Endothelial cell of umbilical vein (primary cell): ENCODE measurements around the gene KIFAP3. TPM values are rescaled to one million over a fixed set of nuclear protein-coding genes. Genes with fewer than 3 reads are reported as not detected.

Experiments
- BruUV-seq: library from RNA; stranded (reverse); fragments of 400-500 nt; replicated peaks from 2 replicates; lab custom pipeline; 2021; lab: Mats Ljungman, UMichigan
- CTCF ChIA-PET: fragments of 300-600, 350-600 bp; sonication (Branson Sonifier 250); formaldehyde crosslinking; loops from one replicate; lab custom pipeline; 2021; ENCODE audit warnings: antibody characterized with exemption, inconsistent platforms; lab: Charles Lee
- POLR2A ChIA-PET: fragments of 300-600, 350-600 bp; sonication (Branson Sonifier 250); formaldehyde crosslinking; loops from one replicate; lab custom pipeline; 2021; ENCODE audit warnings: antibody characterized with exemption, inconsistent platforms; lab: Charles Lee
- DNase-seq: peaks from one replicate; pipeline ENCODE4 v3.0.0-alpha.2; 2011; ENCODE audit warnings: low read depth, low spot score
- FAIRE-seq: peaks from 2 replicates; lab custom pipeline; 2011; peaks lifted over from hg19 to GRCh38; lab: Jason Lieb, UNC
- H2AFZ ChIP-seq: 2 replicates; pipeline ENCODE4 v1.6.0; 2012; ENCODE audit warnings: low read depth, low read length, control low read depth, inconsistent platforms
- H3K27ac ChIP-seq: 2 replicates; pipeline ENCODE4 v1.5.1; 2011; ENCODE audit warnings: low read depth, mild to moderate bottlenecking, control low read depth, low read length, moderate library complexity; ENCODE audit not compliant: insufficient read depth
- H3K27me3 ChIP-seq, 2 experiments: 2 replicates each; pipeline versions ENCODE4 v1.6.0 to v1.6.1; 2011; ENCODE audit warnings: low read length in 2 of 2, mixed read lengths in 1 of 2; ENCODE audit not compliant: control insufficient read depth in 2 of 2, insufficient read depth in 2 of 2
- H3K36me3 ChIP-seq, 2 experiments: 2 replicates in 1 of 2; 3 replicates in 1 of 2; pipeline ENCODE4 v1.5.1; 2011; ENCODE audit warnings: low read length in 2 of 2, mild to moderate bottlenecking in 1 of 2, moderate library complexity in 1 of 2; ENCODE audit not compliant: control insufficient read depth in 2 of 2, insufficient read depth in 2 of 2; ENCODE audit errors: extremely low read depth in 1 of 2
- H3K4me1 ChIP-seq: 3 replicates; pipeline ENCODE4 v1.5.1; 2011; ENCODE audit warnings: mild to moderate bottlenecking, low read length; ENCODE audit not compliant: control insufficient read depth, insufficient read depth; ENCODE audit errors: extremely low read depth
- H3K4me2 ChIP-seq: 2 replicates; pipeline ENCODE4 v1.6.1; 2011; ENCODE audit warnings: low read length, control low read depth, mixed read lengths; ENCODE audit not compliant: insufficient read depth
- H3K4me3 ChIP-seq, 3 experiments: fragments of 200-600 bp in 1 of 3; sonication (generic), shearing (Covaris generic) in 1 of 3; replicated peaks in 1 of 3; 2 replicates each; pipeline ENCODE4 v1.5.1; 2011 to 2016; ENCODE audit warnings: control low read depth in 3 of 3, low read length in 3 of 3, mild to moderate bottlenecking in 2 of 3, inconsistent platforms in 1 of 3, low read depth in 1 of 3, moderate library complexity in 1 of 3; ENCODE audit not compliant: insufficient read depth in 1 of 3
- H3K79me2 ChIP-seq: 2 replicates; pipeline ENCODE4 v1.6.0; 2012; ENCODE audit warnings: low read length, inconsistent platforms; ENCODE audit not compliant: control insufficient read depth, insufficient read depth
- H3K9ac ChIP-seq: replicated peaks from 2 replicates; pipeline ENCODE3; 2011; ENCODE audit warnings: low read length, control low read depth; ENCODE audit not compliant: insufficient read depth; ENCODE audit errors: extremely low read depth
- H3K9me1 ChIP-seq: replicated peaks from 3 replicates; pipeline ENCODE4 v1.6.0; 2011; ENCODE audit warnings: mild to moderate bottlenecking, low read length; ENCODE audit not compliant: control insufficient read depth, insufficient read depth; ENCODE audit errors: extremely low read depth
- H3K9me3 ChIP-seq: replicated peaks from 2 replicates; pipeline ENCODE4 v1.5.1; 2012; ENCODE audit warnings: low read length, inconsistent platforms; ENCODE audit not compliant: control insufficient read depth, insufficient read depth
- H4K20me1 ChIP-seq: replicated peaks from 2 replicates; pipeline ENCODE3; 2011; ENCODE audit warnings: mild to moderate bottlenecking, low read length; ENCODE audit not compliant: control insufficient read depth, insufficient read depth; ENCODE audit errors: extremely low read depth
- EZH2 ChIP-seq: IDR thresholded peaks from 2 replicates; pipeline ENCODE4 v1.6.1; 2012; ENCODE audit warnings: borderline replicate concordance, low read depth, mild to moderate bottlenecking, moderate library complexity, low read length, inconsistent platforms; ENCODE audit not compliant: severe bottlenecking
- FOS ChIP-seq: IDR thresholded peaks from 2 replicates; pipeline ENCODE4 v1.6.1; 2011; ENCODE audit warnings: mild to moderate bottlenecking, low read length, moderate library complexity, borderline replicate concordance; ENCODE audit not compliant: insufficient read depth
- GATA2 ChIP-seq: IDR thresholded peaks from 2 replicates; pipeline ENCODE4 v1.7.0; 2011; ENCODE audit warnings: low read depth, mild to moderate bottlenecking, moderate library complexity, mixed read lengths, low read length; ENCODE audit not compliant: insufficient read length, insufficient read depth
- JUN ChIP-seq: IDR thresholded peaks from 2 replicates; pipeline ENCODE4 v1.6.1; 2011; ENCODE audit warnings: borderline replicate concordance, low read depth; ENCODE audit not compliant: insufficient read length, insufficient read depth
- MYC ChIP-seq: IDR thresholded peaks from one replicate; pipeline ENCODE4 v1.6.1; 2011; ENCODE audit warnings: mild to moderate bottlenecking, low read depth, low read length
- POLR2A ChIP-seq: IDR thresholded peaks from 2 replicates; pipeline ENCODE4 v1.6.1; 2012; ENCODE audit warnings: low read depth, mild to moderate bottlenecking, control low read depth, low read length
- POLR2AphosphoS5 ChIP-seq: IDR thresholded peaks from 2 replicates; pipeline ENCODE4 v1.6.1; 2012; ENCODE audit warnings: low read depth, mild to moderate bottlenecking, control low read depth, low read length, moderate library complexity; ENCODE audit not compliant: insufficient read depth
- dilution Hi-C: fragments of 300-500 bp; cut with MboI; formaldehyde crosslinking; loops from one replicate; pipeline ENCODE4 v1.15.0; 2019; ENCODE audit warnings: low sequenced_read_pairs; ENCODE audit not compliant: extremely low pct_ligation_motif_present
- intact Hi-C: fragments of 100-400 bp; cut with micrococcal nuclease; formaldehyde crosslinking; loops from one replicate; pipeline ENCODE4 v1.10.0; 2022
- polyA plus RNA-seq, 4 experiments: library from polyadenylated mRNA; depleted of rRNA in 3 of 4; stranded (reverse) in 3 of 4; unstranded in 1 of 4; fragments of >200 nt; gene quantifications; 2 replicates each; pipeline versions ENCODE4 v1.2.1 to v1.2.3, GENCODE V29; 2011 to 2012; ENCODE audit warnings: missing spikeins in 1 of 4
- total RNA-seq: library from RNA; stranded (reverse); gene quantifications from 2 replicates; pipeline ENCODE4 v1.2.3, GENCODE V29; 2021
- TF ChIP-seq, protein P1 (sequence below): IDR thresholded peaks from 2 replicates; pipeline ENCODE4 v1.6.1; 2011; ENCODE audit not compliant: insufficient read depth, insufficient read length
- TF ChIP-seq, protein P2 (sequence below), 2 donors: IDR thresholded peaks; 1 replicate in 1 of 2; 2 replicates in 1 of 2; pipeline ENCODE4 v1.5.1; 2011; ENCODE audit warnings: low read length in 2 of 2, mild to moderate bottlenecking in 2 of 2, moderate library complexity in 2 of 2, control low read depth in 1 of 2, inconsistent platforms in 1 of 2, low read depth in 1 of 2; ENCODE audit not compliant: insufficient read depth in 1 of 2; ENCODE audit errors: extremely low read depth in 1 of 2

The KIFAP3 gene
- total and polyA plus RNA-seq, 2 donors (not counting 3 experiments of a cell fraction or from before 2014, with no cell fraction given): 6.4 to 17.5 TPM

DNA sequence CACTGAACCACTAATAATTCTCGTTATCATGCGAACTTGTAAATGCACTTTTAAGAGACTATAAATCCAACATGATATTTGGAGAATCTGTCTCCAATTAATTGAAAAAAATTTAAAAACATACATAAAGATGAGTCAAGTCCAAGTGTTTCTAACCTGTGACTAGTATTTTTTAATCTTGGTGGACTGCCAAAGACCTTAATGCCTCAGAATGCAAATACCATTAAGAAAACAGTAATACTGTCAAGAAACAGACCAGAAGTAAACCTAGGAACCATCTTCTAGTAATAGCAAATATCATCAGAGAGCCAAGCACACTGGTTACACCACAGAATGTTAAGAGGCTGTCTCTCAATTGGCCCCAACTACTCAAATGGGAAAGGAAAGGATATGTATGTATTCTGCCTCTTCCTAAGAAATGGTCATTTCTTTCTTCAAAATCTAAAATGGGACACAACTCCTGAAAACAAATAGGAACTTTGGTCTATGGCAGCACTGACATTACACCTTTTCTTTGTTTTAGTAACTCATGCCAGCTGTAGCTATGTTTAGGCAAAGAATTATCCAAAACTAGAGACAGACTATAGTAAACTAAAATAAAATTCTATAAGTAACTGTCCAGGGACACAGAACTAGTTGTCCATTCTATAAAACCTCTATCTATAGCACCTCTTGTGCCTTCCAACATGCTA, 196.5 kb downstream of the KIFAP3 start:
- BruUV-seq: no TSS peak
- TF ChIP-seq JUN (no peak), POLR2A (no peak), POLR2AphosphoS5 (no peak), MYC (no peak), GATA2 (no peak), FOS (no peak), EZH2 (no peak)
- TF ChIP-seq, protein P1, sequence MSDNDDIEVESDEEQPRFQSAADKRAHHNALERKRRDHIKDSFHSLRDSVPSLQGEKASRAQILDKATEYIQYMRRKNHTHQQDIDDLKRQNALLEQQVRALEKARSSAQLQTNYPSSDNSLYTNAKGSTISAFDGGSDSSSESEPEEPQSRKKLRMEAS: no peak
- TF ChIP-seq, protein P2, sequence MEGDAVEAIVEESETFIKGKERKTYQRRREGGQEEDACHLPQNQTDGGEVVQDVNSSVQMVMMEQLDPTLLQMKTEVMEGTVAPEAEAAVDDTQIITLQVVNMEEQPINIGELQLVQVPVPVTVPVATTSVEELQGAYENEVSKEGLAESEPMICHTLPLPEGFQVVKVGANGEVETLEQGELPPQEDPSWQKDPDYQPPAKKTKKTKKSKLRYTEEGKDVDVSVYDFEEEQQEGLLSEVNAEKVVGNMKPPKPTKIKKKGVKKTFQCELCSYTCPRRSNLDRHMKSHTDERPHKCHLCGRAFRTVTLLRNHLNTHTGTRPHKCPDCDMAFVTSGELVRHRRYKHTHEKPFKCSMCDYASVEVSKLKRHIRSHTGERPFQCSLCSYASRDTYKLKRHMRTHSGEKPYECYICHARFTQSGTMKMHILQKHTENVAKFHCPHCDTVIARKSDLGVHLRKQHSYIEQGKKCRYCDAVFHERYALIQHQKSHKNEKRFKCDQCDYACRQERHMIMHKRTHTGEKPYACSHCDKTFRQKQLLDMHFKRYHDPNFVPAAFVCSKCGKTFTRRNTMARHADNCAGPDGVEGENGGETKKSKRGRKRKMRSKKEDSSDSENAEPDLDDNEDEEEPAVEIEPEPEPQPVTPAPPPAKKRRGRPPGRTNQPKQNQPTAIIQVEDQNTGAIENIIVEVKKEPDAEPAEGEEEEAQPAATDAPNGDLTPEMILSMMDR (IDR thresholded peaks at IDR 0.05; ENCODE audit: extremely low read depth in 1 of 2, insufficient read depth in 1 of 2, low read depth in 1 of 2, low read length in 2 of 2): no peak
- intact Hi-C loops: no loop called here
- no peaks in the 10 kb centered on the region for H3K9me3 ChIP-seq
- no peaks in the 10 kb centered on the region for H3K9me1 ChIP-seq
- no peaks in the 10 kb centered on the region for H3K27me3 ChIP-seq
- DNase-seq: no peak
- no peaks in the 10 kb centered on the region for H3K79me2 ChIP-seq
- no peak overlapping the region for H3K27ac ChIP-seq
- peaks cover 5 to 10% of the 10 kb centered on the region in 2 experiments for H3K36me3 ChIP-seq
- no peaks in the 10 kb centered on the region for H4K20me1 ChIP-seq
- no peak overlapping the region for H3K4me2 ChIP-seq
- H3K4me1 ChIP-seq: no peaks in the 10 kb centered on the region
- no peak overlapping the region for H3K9ac ChIP-seq
- H2AFZ ChIP-seq: no peak overlapping the region
- CTCF ChIA-PET: interaction anchor here (0.9 kb wide), 1 partner anchor 15 kb away, joined by 3 read pairs; no protein-coding TSS in a partner anchor
- no peak overlapping the region for H3K4me3 ChIP-seq
- FAIRE-seq: no peak
- POLR2A ChIA-PET: no interaction called here
- dilution Hi-C loops: no loop called here
